ENCODE data around the gene IGF1. TPM values are rescaled to one million over a fixed set of nuclear protein-coding genes. Genes with fewer than 3 reads are reported as not detected.

IGF1 gene
- total RNA-seq, 1 donor from 2014 or later = 73.5 TPM

GRCh38 chr12:102396276-102396675, 84.1 kb downstream of the IGF1 start:
- intact Hi-C loops (cut with DNase I) = no loop called here
- Histone ChIP-seq H3K4me3 (no peak overlapping the region), H3K36me3 (no peaks in the 10 kb centered on the region), H3K27me3 (no peaks in the 10 kb centered on the region), H3K9me3 (no peaks in the 10 kb centered on the region), H3K4me1 (no peaks in the 10 kb centered on the region), H3K27ac (no peak overlapping the region)
- DNase-seq (ENCODE audit: low spot score in 2 of 2) = no peak
- TF ChIP-seq CTCF (IDR thresholded peaks at IDR 0.05) = no peak

- intact Hi-C loops (cut with DNase I) = no loop called here
- H3K27me3 ChIP-seq = no peaks in the 10 kb centered on the region
- no peaks in the 10 kb centered on the region for H3K4me1 ChIP-seq
- no peak for DNase-seq (ENCODE audit: low spot score in 2 of 2)
- no peak overlapping the region for H3K4me3 ChIP-seq
- TF ChIP-seq CTCF (IDR thresholded peaks at IDR 0.05) = no peak
- no peaks in the 10 kb centered on the region for H3K9me3 ChIP-seq
- no peak overlapping the region for H3K27ac ChIP-seq
- no peaks in the 10 kb centered on the region for H3K36me3 ChIP-seq
Observed at GRCh38 chr12:102394200-102394599, 86.2 kb downstream of the IGF1 start.

- intact Hi-C loops (cut with DNase I) = no loop called here
- no peaks in the 10 kb centered on the region for H3K27me3 ChIP-seq
- H3K9me3 ChIP-seq = no peaks in the 10 kb centered on the region
- no peak for DNase-seq (ENCODE audit: low spot score in 2 of 2)
- no peaks in the 10 kb centered on the region for H3K36me3 ChIP-seq
- H3K4me3 ChIP-seq = no peak overlapping the region
- H3K4me1 ChIP-seq = no peaks in the 10 kb centered on the region
- H3K27ac ChIP-seq = no peak overlapping the region
- no peak for TF ChIP-seq CTCF (IDR thresholded peaks at IDR 0.05)
Observed at GRCh38 chr12:102390068-102390467, 90.3 kb downstream of the IGF1 start.

- DNase-seq (ENCODE audit: low spot score in 2 of 2) = no peak
- H3K36me3 ChIP-seq = no peaks in the 10 kb centered on the region
- intact Hi-C loops (cut with DNase I) = no loop called here
Observed at GRCh38 chr12:102388469-102388868, 91.9 kb downstream of the IGF1 start.

GRCh38 chr12:102385343-102385742, 95.0 kb downstream of the IGF1 start:
- DNase-seq (ENCODE audit: low spot score in 2 of 2) = no peak
- TF ChIP-seq CTCF (IDR thresholded peaks at IDR 0.05) = no peak
- Histone ChIP-seq H3K27me3 (no peaks in the 10 kb centered on the region), H3K4me1 (no peaks in the 10 kb centered on the region), H3K4me3 (no peak overlapping the region), H3K36me3 (no peaks in the 10 kb centered on the region), H3K9me3 (peaks cover 0 to 8% of the 10 kb centered on the region in 2 donors), H3K27ac (no peak overlapping the region)
- intact Hi-C loops (cut with DNase I) = no loop called here

More at GRCh38 chr12:102388469-102388868, 91.9 kb downstream of the IGF1 start:
- Histone ChIP-seq H3K4me1 (no peaks in the 10 kb centered on the region), H3K27ac (no peak overlapping the region), H3K9me3 (peaks cover 0 to 3% of the 10 kb centered on the region in 2 donors), H3K4me3 (no peak overlapping the region), H3K27me3 (no peaks in the 10 kb centered on the region)
- TF ChIP-seq CTCF (IDR thresholded peaks at IDR 0.05) = no peak
